K562 (cell line): ENCODE data around the gene MAPK8IP2. TPM values are rescaled to one million over a fixed set of nuclear protein-coding genes. Genes with fewer than 3 reads are reported as not detected.

ENCODE experiments used
- ATAC-seq: fragments of 200-7000 bp; cut with Tn5 transposase; 3 replicates; pipeline ENCODE4 v1.9.1; 2020; ENCODE audit warnings: moderate library complexity
- BruUV-seq: library from RNA; stranded (reverse); fragments of 400-500 nt; replicated peaks from 2 replicates; lab custom pipeline; 2021; lab: Mats Ljungman, UMichigan
- CTCF ChIA-PET: fragments of 300-600 bp; formaldehyde crosslinking; extraction: SDS; loops from one replicate; lab custom pipeline; 2021; ENCODE audit warnings: low intra/inter-chr PET ratio; lab: Yijun Ruan, JAX
- POLR2A ChIA-PET: fragments of 300-600, 350-650 bp; sonication (Branson Sonifier 250); formaldehyde crosslinking; extraction: SDS; loops from one replicate; lab custom pipeline; 2021; ENCODE audit warnings: antibody characterized with exemption, inconsistent platforms; lab: Yijun Ruan, JAX
- DNase-seq, 4 experiments: peaks; one replicate each; pipeline versions ENCODE4 v3.0.0 to v3.0.0-alpha.2; 2011 to 2018; ENCODE audit warnings: low spot score in 3 of 4, mixed read lengths in 3 of 4; ENCODE audit errors: extremely low read depth in 1 of 4
- FAIRE-seq: peaks from 2 replicates; lab custom pipeline; 2011; peaks lifted over from hg19 to GRCh38; lab: Jason Lieb, UNC
- H2AFZ ChIP-seq: 2 replicates; pipeline ENCODE4 v1.6.0; 2011; ENCODE audit warnings: low read depth, low read length, control low read depth, inconsistent platforms
- H3K27ac ChIP-seq: fragments of 200-600 bp; 3 replicates; pipeline ENCODE4 v1.8.0; 2011; ENCODE audit warnings: low read depth, mild to moderate bottlenecking, control low read depth, inconsistent platforms, low read length, moderate library complexity, mixed read lengths; ENCODE audit errors: extremely low read depth
- H3K27me3 ChIP-seq, 2 experiments: fragments of 300-600 bp in 1 of 2; 2 replicates in 1 of 2; 3 replicates in 1 of 2; pipeline versions ENCODE4 v1.6.0 to v1.8.0; 2011; ENCODE audit warnings: inconsistent platforms in 2 of 2, low read length in 2 of 2, mild to moderate bottlenecking in 1 of 2, mixed read lengths in 1 of 2, moderate library complexity in 1 of 2; ENCODE audit not compliant: control insufficient read depth in 2 of 2, insufficient read depth in 2 of 2
- H3K36me3 ChIP-seq: fragments of 300-600 bp; 3 replicates; pipeline ENCODE4 v1.8.0; 2011; ENCODE audit warnings: mild to moderate bottlenecking, low read length, inconsistent platforms; ENCODE audit not compliant: control insufficient read depth, insufficient read depth
- H3K4me1 ChIP-seq, 2 experiments: fragments of 200-600 bp in 1 of 2; replicated peaks in 1 of 2; 2 replicates in 1 of 2; 3 replicates in 1 of 2; pipeline versions ENCODE4 v1.5.1 to v1.8.0; 2011; ENCODE audit warnings: inconsistent platforms in 2 of 2, low read length in 2 of 2, mild to moderate bottlenecking in 1 of 2, mixed read lengths in 1 of 2, moderate library complexity in 1 of 2; ENCODE audit not compliant: control insufficient read depth in 2 of 2, insufficient read depth in 2 of 2
- H3K4me2 ChIP-seq: 2 replicates; pipeline ENCODE4 v1.6.1; 2011; ENCODE audit warnings: low read length, control low read depth, inconsistent platforms, mixed read lengths; ENCODE audit not compliant: insufficient read depth
- H3K4me3 ChIP-seq: fragments of 200-600 bp; sonication (generic), shearing (Covaris generic); 2 replicates; pipeline ENCODE4 v1.5.1; 2016; ENCODE audit warnings: control low read depth, inconsistent platforms
- H3K79me2 ChIP-seq: fragments of 200-600 bp; 3 replicates; pipeline ENCODE4 v1.8.0; 2011; ENCODE audit warnings: low read length, inconsistent platforms; ENCODE audit not compliant: control insufficient read depth, insufficient read depth
- H3K9ac ChIP-seq, 2 experiments: 2 replicates each; pipeline versions ENCODE4 v1.6.0 to v1.6.1; 2011; ENCODE audit warnings: low read depth in 2 of 2, low read length in 2 of 2, control low read depth in 1 of 2, inconsistent platforms in 1 of 2, mild to moderate bottlenecking in 1 of 2, mixed read lengths in 1 of 2; ENCODE audit not compliant: insufficient read depth in 1 of 2
- H3K9me1 ChIP-seq: one replicate; pipeline ENCODE4 v1.6.0; 2011; ENCODE audit warnings: inconsistent platforms, mild to moderate bottlenecking, low read length, moderate library complexity; ENCODE audit not compliant: control insufficient read depth, insufficient read depth
- H3K9me3 ChIP-seq: replicated peaks from 2 replicates; pipeline ENCODE4 v1.5.1; 2011; ENCODE audit warnings: low read depth, low read length, inconsistent platforms; ENCODE audit not compliant: control insufficient read depth, insufficient read depth
- H4K20me1 ChIP-seq: replicated peaks from 2 replicates; pipeline ENCODE4 v1.6.1; 2011; ENCODE audit warnings: low read length, inconsistent platforms, mixed read lengths; ENCODE audit not compliant: control insufficient read depth, insufficient read depth
- LEF1 ChIP-seq: fragments of 450-650 bp; IDR thresholded peaks from 2 replicates; pipeline ENCODE4 v1.6.1; 2016; ENCODE audit warnings: mild to moderate bottlenecking
- MIER1 ChIP-seq: fragments of 450-650 bp; IDR thresholded peaks from 2 replicates; pipeline ENCODE4 v1.6.1; 2016; ENCODE audit warnings: antibody characterized with exemption, mild to moderate bottlenecking, low read depth
- NR4A1 ChIP-seq, 2 experiments: fragments of 250-450 bp in 1 of 2; fragments of 450-650 bp in 1 of 2; sonication (Bioruptor Pico) in 1 of 2; IDR thresholded peaks; 2 replicates each; pipeline versions ENCODE4 v1.4.0 to v1.6.1; 2016 to 2020; ENCODE audit warnings: mild to moderate bottlenecking in 2 of 2, missing compliant biosample characterization in 1 of 2, missing genetic modification characterization in 1 of 2, moderate library complexity in 1 of 2
- PTTG1 ChIP-seq: fragments of 450-650 bp; IDR thresholded peaks from 2 replicates; pipeline ENCODE4 v1.6.1; 2016; ENCODE audit warnings: low read depth, mild to moderate bottlenecking, missing genetic modification characterization, missing compliant biosample characterization
- RBM14 ChIP-seq: fragments of 200-400 bp; formaldehyde crosslinking; IDR thresholded peaks from 2 replicates; pipeline ENCODE4 v1.6.1; 2018; ENCODE audit warnings: low read depth, mild to moderate bottlenecking, low read length, moderate library complexity, borderline replicate concordance; ENCODE audit not compliant: insufficient read depth
- WHSC1 ChIP-seq: IDR thresholded peaks from one replicate; pipeline ENCODE4 v1.6.1; 2012; ENCODE audit warnings: low read length, control low read depth, inconsistent platforms
- WGBS: fragments of 100-300 bp; shearing (Covaris generic); methylation state at CpG from one replicate; pipeline ENCODE4 v1.1.6; 2016; ENCODE audit warnings: low coverage, mixed read lengths; ENCODE audit not compliant: insufficient coverage; ENCODE audit errors: missing lambda C conversion rate; 5-methylcytosine and 5-hydroxymethylcytosine counted together
- in situ Hi-C: fragments of 300-500 bp; cut with MboI; formaldehyde crosslinking; loops from 4 replicates; pipeline ENCODE4 v1.15.0; 2018; ENCODE audit warnings: inconsistent platforms, mixed read lengths
- intact Hi-C: fragments of 100-400 bp; cut with micrococcal nuclease; formaldehyde crosslinking; loops from 2 replicates; pipeline ENCODE4 v1.14.2; 2022
- polyA plus RNA-seq, 8 experiments: library from polyadenylated mRNA; depleted of rRNA in 4 of 8; stranded (reverse) in 5 of 8; unstranded in 3 of 8; fragments of >200 nt; fragmentation: Nextera tagmentation in 2 of 8; fragmentation: Illumina TruSeq in 1 of 8; extraction: Ambion mirVana in 2 of 8; extraction: Trizol in 1 of 8; gene quantifications; 2 replicates each; pipeline versions ENCODE4 v1.2.1 to v1.2.3, GENCODE V29; 2011 to 2014; ENCODE audit warnings: inconsistent platforms in 1 of 8, missing spikeins in 1 of 8
- total RNA-seq, 7 experiments: library from RNA; depleted of rRNA in 6 of 7; stranded (reverse); fragments of >200 nt in 6 of 7; fragmentation: Illumina TruSeq in 2 of 7; extraction: Trizol in 2 of 7; gene quantifications; 2 replicates each; pipeline versions ENCODE4 v1.2.1 to v1.2.3, GENCODE V29; 2011 to 2021; ENCODE audit warnings: low replicate concordance in 1 of 7

Gene MAPK8IP2
- total and polyA plus RNA-seq, 9 of the 15 experiments (the other 6 are each of a cell fraction or from before 2014, with no cell fraction given) = 0.01 to 0.47 (median 0.07) TPM; not detected in 2

- TF ChIP-seq NR4A1 (CRISPR knock-in tag; IDR thresholded peaks at IDR 0.05) (no peak), NR4A1 (tag; IDR thresholded peaks at IDR 0.05) (no peak), PTTG1 (tag) (no peak), MIER1 (no peak), LEF1 (no peak), WHSC1 (no peak)
These were observed 21.8 kb upstream of the MAPK8IP2 start (continued) for GRCh38 chr22:50578776-50579310.

GRCh38 chr22:50579752-50580151 is 20.8 kb upstream of the MAPK8IP2 start:
- H3K4me2 ChIP-seq = no peak overlapping the region
- H3K36me3 ChIP-seq = no peaks in the 10 kb centered on the region; the same call in 2 of the 3 replicates
- H4K20me1 ChIP-seq = no peaks in the 10 kb centered on the region
- H3K4me3 ChIP-seq = no peak overlapping the region
- ChIA-PET CTCF (no interaction called here), POLR2A (no interaction called here)
- intact Hi-C loops (no loop called here), in situ Hi-C loops (loop anchor here (5.0 kb wide), 1 partner anchor 33 kb away; no protein-coding TSS in a partner anchor)
- H3K9ac ChIP-seq = no peak overlapping the region
- WGBS = 83% methylated on average over 3 of the region's 4 CpGs
- no peak overlapping the region for H3K27ac ChIP-seq
- H3K9me3 ChIP-seq = no peaks in the 10 kb centered on the region
- FAIRE-seq (no peak), ATAC-seq (no peak), DNase-seq (no peak)
- H3K79me2 ChIP-seq = peaks cover 6% of the 10 kb centered on the region; the same call in 2 of the 3 replicates
- no peaks in the 10 kb centered on the region for H3K27me3 ChIP-seq
- H3K9me1 ChIP-seq = no peaks in the 10 kb centered on the region
- H2AFZ ChIP-seq = no peak overlapping the region
- H3K4me1 ChIP-seq = peaks cover 8 to 31% of the 10 kb centered on the region in 2 experiments; a peak in 3 of 5 replicates
- no TSS peak for BruUV-seq
- TF ChIP-seq RBM14 = no peak
